Activated naive CD4-positive, alpha-beta T cell treated with anti-CD3 and anti-CD28 coated beads, Interleukin-2, amount 50 U/mL, for 16 hours (primary cell): ENCODE data around the gene NSD1.
"Not testable (repeated sequence)": the region's sequence is repeated elsewhere in the genome, so short reads cannot be mapped to it uniquely, and the experiment has no call there.

ENCODE experiments used
- DNase-seq: peaks from one replicate; pipeline ENCODE4 v3.0.0-alpha.2; 2020

Gene NSD1

DNA sequence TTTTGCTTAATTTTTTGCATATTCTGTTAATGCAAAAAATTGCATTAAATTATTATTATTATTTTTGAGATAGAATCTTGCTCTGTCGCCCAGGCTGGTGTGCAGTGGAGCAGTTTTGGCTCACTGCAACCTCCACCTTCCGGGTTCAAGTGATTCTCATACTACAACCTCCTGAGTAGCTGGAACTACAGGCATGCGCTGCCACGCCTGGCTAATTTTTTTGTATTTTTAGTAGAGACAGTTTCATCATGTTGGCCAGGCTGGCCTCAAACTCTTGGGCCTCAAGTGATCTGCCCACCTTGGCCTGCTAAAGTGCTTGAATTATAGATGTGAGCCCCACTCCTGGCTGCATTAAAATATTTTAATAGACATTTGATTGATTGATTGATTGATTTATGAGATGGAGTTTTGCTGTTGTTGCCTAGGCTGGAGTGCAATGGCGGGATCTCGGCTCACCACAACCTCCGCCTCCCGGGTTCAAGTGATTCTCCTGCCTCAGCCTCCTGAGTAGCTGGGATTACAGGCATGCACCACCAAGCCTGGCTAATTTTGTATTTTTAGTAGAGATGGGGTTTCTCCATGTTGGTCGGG, 44.4 kb downstream of the NSD1 start:
- DNase-seq: not testable (repeated sequence)

DNA sequence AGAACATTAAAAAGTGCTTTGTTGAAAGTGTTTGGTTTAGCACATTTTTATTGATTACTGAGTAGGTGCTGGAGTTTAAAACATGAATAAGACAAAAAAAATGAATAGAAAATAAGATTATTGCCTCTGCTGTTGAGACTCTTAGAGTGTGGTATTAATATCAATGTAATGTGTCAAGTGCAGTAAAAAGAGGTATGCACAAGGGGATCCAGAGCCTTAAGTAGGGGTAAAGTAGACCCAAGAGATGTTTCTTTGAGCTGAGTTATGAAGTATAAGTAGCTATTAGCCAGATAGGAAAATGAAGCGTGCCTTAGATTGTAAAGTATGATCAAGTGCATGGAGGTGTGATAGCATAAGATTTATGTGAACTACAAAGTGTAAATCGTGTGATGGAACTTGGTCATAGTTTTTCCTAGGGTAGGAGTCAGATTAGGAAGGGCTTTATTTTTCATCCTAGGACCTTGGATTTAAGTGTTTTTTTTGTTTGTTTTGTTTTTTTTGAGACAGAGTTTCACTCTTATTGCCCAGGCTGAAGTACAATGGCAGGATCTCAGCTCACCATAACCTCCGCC, 45.2 kb downstream of the NSD1 start:
- DNase-seq: no peak

DNA sequence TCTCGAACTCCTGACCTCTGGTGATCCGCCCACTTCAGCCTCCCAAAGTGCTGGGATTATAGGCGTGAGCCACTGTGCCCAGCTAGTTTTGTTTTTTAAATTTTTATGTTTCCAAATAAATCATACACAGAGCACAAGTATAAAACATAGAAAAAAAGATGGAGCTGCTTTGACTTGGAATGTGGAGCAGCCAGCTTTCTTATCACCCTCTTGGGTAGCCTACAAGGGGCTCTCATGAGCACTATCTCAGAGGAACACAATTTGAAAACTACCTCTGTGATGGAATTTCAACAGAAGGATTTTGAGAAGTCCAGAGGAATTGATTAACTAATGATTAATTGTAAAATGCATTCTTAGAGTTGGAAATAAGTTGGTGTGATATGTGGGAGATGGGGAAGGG, 45.9 kb downstream of the NSD1 start:
- DNase-seq: no peak

DNA sequence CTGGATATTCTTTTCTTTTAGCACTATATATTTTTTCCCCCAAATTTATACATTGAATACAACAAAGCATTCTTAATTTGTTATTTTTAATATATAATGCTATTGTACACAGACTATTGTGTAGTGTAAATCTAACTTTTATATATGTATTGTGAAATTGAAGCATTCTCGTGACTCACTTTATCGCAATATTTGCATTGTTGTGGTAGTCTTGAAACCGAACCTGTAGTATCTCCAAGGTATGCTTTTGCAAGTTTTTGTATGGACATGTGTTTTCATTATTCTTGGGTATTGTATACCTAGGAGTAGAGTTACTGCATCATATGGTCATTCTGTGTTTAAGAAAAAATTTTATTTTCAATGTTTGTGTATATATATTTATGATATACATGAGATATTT, 49.6 kb downstream of the NSD1 start:
- DNase-seq: no peak

DNA sequence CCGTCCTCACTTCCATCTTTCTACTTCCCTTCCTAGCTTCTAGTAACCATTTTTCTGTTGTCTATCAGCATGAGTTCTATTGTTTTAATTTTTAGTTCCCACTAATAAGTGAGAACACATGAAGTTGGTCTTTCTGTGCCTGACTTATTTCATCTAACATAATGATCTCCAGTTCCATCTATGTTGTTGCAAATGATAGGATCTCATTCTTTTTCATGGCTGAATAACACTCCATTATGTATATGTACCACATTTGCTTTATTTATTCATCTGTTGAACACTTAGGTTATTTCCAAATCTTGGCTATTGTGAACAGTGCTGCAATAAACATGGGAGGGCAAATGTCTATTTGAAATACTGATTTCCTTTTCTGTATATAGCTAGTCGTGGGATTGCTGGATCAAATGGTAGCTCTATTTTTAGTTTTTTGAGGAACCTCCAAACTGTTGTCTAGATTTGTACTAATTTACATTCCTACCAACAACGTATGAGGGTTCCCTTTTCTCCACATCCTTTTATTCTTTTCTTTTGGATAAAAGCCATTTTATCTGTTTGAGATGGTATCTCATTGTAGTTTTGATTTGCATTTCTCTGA, 50.3 kb downstream of the NSD1 start:
- DNase-seq: no peak

DNA sequence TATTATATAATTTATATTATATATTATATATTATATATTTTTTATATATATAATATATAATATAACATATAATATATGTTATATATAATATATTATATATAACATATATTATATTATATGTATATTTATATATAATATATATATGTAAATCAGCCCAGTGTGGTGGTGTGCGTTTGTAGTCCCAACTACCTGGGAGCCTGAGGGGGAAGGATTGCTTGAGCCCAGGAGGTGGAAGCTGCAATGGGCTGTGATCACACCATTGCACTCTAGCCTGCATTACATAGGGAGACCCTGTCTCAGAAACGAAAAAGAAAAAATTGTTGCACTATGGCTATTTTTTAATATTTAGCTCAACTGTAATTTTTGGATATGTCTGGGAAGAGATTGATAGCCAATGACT, 52.4 kb downstream of the NSD1 start:
- DNase-seq: no peak

DNA sequence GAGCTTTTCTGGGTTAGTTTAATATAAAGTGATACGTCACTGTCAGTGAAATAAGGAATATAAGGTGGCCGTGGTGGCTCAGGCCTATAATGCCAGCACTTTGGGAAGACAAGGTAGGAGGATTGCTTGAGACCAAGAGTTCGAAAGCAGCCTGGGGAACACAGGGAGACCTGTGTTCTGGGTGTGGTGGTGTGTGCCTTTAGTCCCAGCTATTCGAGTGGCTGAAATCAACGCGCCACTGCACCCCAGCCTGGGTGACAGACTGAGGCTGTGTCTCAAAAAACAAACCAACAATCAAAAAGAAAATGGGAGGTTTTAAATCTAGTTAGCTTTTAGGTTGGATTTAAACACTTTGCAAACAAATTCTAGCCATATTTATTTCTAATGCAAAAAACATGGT, 53.1 kb downstream of the NSD1 start:
- no peak for DNase-seq

DNA sequence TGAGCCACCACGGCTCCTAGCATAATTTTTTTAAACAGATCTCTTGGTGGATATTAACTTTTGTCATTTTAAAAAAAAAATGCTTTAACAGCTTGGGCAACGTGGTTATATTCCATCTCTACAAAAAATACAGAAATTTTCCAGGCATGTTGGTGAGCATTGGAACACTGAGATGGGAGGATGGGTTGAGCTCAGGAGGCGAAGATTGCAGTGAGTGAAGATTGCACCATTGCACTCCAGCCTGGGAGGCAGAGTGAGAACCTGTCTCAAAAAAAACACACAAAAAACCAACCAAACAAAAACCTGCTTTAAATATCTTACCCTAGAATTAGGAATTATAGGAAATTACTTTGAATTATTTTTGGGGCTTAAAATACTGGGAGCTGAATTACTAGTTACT, 55.2 kb downstream of the NSD1 start:
- DNase-seq: no peak

DNA sequence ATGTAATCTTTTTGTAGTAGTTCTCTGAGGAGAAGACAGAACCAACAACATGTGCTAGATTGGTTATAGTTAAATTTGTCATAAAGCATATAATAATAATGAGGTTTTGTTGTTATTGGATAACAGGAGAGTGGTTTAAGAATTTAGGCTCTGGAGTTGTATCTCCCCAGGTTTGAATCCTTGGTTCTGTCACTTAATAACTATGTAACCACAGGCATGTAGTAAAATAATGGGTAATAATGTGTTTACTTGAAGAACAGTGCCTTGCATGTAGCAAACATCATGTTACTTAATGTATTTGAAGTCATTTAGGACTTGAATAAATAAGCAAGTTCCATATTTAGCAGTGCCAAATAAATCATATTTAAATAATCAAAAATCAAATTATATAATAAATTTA, 55.8 kb downstream of the NSD1 start:
- no peak for DNase-seq

DNA sequence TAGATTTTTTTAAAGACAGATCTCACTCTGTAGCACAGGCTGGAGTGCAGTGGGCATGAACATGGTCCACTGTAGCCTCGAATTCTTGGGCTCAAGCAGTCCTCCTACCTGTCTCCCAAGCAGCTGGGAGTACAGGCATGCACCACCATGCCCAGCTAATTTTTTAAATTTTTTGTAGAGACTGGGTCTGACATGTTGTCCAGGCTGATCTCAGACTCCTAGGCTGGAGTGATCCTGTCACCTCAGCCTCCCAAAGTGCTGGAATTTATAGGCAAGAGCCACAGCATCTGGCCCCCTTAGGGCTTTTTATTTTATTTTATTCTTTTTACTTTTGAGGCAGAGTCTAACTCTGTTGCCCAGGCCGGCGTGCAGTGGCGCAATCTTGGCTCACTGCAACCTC, 56.4 kb downstream of the NSD1 start:
- DNase-seq: no peak

DNA sequence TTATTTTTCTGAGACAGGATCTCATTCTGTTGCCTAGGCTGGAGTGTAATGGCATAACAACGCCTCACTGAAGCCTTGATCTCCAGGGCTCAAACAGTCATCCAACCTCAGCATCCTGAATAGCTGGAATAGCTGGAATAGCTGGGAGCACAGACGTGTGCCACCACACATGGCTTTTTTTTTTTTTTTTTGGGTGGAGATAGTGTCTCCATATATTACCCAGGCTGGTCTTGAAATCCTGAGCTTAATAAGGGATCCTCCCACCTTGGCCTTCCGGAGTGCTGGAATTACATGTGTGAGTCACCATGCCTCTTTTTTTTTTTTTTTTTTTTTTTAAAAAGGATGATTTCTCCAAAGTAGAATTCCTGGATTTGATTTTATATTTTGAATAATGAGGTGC, 60.7 kb downstream of the NSD1 start:
- DNase-seq: no peak

DNA sequence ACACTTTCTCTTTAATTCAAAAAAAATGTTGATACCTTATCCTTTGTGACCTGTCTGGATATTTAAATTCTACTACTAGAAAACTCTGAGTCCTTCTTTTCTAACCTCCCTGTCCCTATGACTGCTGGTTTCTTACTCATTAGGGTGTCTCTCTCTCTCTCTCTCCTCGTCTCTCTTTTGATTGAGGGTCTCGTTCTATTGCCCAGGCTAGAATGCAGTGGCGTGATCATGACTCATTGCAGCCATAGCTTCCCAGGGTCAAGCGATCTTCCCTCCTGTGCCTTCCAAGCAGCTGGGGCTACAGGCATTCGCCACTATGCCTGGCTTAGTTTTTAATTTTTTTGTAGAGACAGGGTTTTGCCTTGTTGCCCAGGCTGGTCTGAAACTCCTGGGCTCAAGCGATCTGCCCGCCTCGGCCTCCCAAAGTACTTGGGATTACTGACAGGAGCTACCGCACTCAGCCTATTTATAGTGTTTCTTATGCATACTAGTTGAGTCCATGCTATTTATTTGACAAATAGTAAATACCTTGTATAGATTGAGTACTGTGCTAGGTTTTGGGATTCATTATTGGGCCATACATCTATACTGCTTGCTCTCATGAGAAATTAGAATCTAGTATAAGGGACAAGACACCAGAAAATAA, 61.9 kb downstream of the NSD1 start:
- DNase-seq: no peak

DNA sequence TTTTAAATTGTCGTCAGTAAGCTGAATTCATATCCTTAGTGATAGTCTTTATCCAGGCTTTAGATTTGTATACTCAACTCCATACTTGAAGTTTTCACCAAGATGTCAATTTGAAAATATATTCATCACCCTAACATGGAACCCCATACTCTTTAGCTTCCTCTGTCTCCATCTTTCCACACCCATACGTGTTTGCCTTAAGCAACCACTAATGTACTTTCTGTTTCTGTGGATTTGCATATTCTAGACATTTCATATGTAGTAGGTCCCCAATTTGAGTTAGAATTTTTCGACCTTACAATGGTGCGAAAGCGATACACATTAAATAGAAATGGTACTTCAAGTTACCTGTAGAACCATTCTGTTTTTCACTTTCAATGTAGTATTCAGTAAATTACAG, 65.2 kb downstream of the NSD1 start:
- DNase-seq: no peak

DNA sequence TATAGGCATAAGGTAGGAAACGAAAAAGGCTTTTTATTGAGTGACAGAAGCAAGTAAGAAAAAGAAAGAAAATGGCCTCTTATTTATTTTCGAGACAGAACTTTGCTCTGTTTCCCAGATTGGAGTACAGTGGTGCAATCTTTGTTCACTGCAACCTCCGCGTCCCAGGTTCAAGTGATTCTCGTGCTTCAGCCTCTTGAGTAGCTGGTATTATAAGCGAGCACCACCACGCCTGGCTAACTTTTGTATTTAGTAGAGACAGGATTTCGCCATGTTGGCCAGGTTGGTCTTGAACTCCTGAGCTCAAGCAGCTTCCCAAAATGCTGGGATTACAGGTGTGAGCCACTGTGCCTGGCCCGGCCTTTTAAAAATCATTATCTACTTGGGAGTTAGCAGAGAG, 70.7 kb downstream of the NSD1 start:
- no peak for DNase-seq

DNA sequence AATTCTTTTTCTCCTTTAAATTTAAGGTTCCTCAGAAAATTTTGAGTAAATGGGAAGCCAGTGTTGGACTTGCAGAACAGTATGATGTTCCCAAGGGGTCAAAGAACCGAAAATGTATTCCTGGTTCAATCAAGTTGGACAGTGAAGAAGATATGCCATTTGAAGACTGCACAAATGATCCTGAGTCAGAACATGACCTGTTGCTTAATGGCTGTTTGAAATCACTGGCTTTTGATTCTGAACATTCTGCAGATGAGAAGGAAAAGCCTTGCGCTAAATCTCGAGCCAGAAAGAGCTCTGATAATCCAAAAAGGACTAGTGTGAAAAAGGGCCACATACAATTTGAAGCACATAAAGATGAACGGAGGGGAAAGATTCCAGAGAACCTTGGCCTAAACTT, 76.0 kb downstream of the NSD1 start:
- DNase-seq: no peak

DNA sequence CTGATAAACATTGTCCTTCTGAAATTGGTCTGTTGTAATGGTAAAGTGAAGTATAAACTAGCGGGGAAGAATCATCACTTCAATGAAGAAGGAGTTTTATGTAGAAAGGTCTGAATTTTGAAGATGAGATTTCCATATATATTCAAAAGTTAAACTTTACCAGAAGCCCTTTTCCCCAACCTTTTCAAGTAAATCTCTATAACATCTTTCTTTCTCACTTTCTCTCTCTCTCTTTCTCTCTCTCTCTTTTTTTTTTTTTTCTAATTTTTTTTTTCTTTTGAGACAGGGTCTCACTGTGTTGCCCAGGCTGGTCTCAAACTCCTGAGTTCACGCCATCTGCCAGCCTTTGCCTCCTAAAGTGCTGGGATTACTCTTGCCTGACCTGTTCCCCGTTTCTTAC, 78.7 kb downstream of the NSD1 start:
- no peak for DNase-seq

DNA sequence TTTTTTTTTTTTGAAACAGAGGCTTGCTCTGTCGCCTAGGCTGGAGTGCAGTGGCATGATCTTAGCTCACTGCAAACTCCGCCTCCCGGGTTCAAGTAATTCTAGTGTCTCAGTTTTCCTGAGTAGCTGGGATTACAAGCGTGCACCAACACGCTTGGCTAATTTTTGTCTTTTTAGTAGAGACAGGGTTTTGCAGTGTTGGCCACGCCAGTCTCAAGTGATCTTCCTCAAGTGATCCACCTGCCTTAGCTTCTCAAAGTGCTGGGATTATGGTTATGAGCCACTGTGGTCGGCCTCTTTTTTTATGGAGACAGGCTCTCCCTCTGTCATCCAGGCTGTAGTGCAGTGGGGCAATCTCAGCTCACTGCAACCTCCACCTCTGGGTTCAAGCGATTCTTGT, 87.0 kb downstream of the NSD1 start:
- no peak for DNase-seq

DNA sequence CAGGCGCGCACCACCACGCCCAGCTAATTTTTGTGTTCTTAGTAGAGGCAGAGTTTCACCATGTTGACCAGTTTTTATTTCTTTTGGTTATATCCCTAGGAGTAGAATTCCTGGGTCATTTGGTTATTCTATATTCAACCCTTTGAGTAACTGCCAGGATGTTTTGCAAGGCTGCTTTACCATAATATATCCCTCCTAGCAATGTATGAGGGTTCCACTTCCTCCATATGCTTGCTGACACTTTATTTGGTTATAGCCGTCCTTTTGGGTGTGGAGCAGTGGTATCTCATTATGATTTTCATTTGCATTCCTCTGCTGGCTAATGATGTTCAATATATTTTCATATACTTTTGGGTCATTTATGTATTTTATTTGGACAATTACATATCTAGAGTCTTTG, 88.7 kb downstream of the NSD1 start:
- DNase-seq: no peak

DNA sequence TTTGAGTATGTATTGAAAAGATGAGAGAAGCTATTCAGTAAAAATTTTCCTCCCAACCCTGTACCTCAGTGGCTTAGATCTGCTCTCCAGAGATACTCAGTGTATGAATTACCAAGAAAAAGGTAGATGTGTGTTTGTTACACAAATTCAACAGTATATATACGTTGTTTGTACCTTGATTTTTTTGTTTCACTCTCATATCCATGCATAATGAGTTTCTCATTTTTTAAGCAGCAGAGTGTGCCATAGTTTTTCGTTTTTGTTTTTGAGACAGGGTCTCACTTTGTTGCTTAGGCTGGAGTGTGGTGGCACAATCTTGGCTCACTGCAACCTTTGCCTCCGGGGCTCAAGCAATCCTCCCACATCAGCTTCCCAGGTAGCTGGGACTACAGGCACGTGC, 92.2 kb downstream of the NSD1 start:
- no peak for DNase-seq

DNA sequence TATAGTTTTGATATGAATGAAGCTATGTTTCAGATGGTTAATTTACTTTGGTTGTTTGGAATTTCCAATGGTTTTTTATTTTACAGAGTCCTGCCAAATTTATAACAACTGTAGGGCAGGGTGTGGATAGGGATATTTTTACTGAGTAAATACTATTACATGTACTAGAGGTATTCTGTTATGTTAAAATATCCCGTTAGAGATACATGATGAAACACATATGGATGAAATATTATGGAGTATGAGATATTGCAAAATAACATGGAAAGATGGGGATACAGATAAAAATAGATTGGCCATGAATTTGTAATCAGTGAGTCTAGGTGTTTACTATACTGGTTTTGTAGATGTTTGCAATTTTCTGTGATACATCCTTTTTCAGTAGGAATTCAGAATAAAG, 93.3 kb downstream of the NSD1 start:
- no peak for DNase-seq

DNA sequence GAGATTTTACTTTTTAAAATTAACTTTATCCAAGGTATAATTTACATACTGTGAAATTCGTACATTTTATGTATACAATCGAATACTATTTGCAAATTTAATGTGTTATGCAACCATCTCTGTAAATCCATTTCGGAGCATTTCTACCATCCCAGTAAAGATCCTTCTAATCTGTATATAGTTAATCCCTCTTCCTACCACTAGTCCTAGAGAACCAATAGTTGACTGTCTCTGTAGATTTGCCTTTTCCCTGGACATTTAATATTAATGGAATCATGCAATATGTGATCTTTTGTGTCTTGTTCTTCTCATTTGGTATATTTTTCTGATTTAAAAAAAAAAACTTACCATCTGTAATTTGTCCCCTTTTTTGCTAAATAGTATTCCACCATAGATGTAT, 95.2 kb downstream of the NSD1 start:
- DNase-seq: no peak

DNA sequence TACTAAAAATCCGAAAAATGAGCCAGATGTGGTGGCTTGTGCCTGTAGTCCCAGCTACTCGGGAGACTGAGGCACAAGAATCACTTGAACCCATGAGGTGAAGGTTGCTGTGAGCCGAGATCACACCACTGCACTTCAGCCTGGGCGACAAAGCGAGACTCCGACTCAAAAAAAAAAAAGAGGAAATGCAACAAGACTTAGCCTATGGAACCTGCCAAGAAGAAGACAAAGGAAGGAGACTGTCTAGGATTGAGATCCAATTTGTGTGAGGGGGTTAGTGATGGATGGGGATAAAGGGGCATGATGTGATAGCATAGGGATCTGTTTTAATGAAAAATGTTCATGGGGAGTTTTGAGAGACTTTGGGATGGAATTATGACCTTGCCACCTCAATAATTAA, 97.1 kb downstream of the NSD1 start:
- no peak for DNase-seq

DNA sequence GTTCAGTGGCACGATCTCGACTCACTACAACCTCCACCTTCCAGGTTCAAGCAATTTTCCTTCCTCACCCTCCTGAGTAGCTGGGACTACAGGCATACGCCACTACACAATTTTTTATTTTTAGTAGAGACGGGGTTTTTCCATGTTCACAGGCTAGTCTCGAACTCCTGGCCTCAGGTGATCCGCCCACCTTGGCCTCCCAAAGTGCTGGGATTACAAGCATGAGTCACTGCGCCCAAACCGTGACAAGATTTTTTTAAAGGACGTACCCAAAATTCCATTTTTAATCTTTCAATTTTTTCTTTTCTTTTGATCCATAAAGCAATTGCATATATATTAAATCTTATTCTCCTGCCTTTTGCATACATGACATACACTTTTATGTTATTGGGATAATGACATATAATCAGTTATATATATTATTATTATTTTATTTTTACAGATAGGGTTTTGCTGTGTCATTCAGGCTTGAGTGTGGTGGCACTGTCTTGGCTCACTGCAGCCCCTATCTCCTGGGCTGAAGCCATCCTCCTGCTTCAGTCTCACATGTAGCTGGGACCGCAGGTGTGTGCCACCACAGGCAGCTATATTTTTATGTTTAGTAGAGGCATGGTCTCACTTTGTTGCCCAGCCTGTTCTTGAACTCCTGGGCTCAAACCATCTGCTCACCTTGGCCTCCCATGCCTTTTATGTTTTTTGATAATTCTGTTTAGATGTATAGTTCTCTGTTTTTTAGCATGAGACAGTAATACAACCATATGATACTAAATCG, 98.1 kb downstream of the NSD1 start:
- no peak for DNase-seq

DNA sequence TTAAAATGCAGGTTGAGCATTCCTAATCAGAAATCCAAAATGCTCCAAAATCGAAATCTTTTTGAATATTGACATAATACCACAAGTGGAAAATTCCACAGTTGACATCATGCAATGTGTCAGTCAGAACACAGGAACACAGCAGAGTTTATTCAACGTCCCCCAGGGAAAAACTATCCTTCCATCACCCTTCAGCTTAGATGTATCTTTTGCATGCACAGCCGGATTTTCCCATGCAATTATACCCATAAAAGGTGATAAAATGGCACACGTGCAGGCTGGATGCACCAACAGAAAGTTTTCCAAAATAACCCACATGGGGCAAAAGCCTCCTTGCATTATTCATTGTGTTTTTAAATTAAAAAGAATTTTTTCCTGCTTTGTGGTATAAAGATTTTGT, 98.8 kb downstream of the NSD1 start:
- no peak for DNase-seq
